HEK293 (cell line): Measurements from ENCODE around the gene MGST3.

Experiments
- GLIS1 ChIP-seq: fragments of 450-650 bp; formaldehyde crosslinking; IDR thresholded peaks from 2 replicates; pipeline ENCODE4 v1.5.1; 2016; ENCODE audit warnings: missing biosample characterization, missing genetic modification characterization
- ZNF10 ChIP-seq: fragments of 450-650 bp; formaldehyde crosslinking; IDR thresholded peaks from 2 replicates; pipeline ENCODE4 v1.5.1; 2017; ENCODE audit warnings: missing biosample characterization, missing genetic modification characterization
- ZNF423 ChIP-seq: fragments of 450-650 bp; formaldehyde crosslinking; IDR thresholded peaks from 2 replicates; pipeline ENCODE4 v1.5.1; 2016; ENCODE audit warnings: missing biosample characterization, missing genetic modification characterization
- ZNF549 ChIP-seq: fragments of 450-650 bp; IDR thresholded peaks from 2 replicates; pipeline ENCODE4 v1.5.1; 2018; ENCODE audit warnings: missing biosample characterization, missing genetic modification characterization, mild to moderate bottlenecking, inconsistent platforms, moderate library complexity
- TF ChIP-seq, protein P1 (sequence below): fragments of 450-650 bp; formaldehyde crosslinking; IDR thresholded peaks from 2 replicates; pipeline ENCODE4 v1.5.1; 2016; ENCODE audit warnings: missing biosample characterization, missing genetic modification characterization
- TF ChIP-seq, protein P2 (sequence below): fragments of 450-650 bp; formaldehyde crosslinking; IDR thresholded peaks from 2 replicates; pipeline ENCODE4 v1.5.1; 2016; ENCODE audit warnings: missing biosample characterization, missing genetic modification characterization

DNA sequence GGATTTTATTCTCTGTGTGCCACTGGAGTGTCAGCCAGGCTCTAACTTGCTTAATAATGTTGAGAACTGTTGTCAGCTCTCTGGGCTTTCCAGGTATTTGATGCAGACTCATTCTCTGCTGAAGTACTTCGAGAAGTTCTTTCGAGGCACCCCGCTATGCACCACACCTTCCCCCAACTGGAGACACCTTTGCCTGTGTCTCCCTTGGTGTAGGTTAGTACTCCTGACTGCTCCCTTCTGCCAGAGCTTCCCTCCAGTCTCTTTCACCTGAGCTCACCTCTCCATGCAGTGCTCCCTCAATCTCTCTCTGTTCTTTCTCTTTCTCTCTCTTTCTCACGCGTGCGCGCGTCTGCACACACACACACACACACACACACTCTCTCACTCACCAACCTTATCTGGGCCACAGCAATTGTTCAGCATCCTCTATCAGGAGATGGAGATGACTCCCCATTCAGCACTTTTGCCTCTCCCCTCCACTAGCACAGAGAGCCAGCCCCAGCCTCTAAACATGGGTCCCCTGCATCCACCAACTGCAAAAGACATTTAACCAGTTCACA, 14.0 kb upstream of the MGST3 start:
- TF ChIP-seq, protein P1, sequence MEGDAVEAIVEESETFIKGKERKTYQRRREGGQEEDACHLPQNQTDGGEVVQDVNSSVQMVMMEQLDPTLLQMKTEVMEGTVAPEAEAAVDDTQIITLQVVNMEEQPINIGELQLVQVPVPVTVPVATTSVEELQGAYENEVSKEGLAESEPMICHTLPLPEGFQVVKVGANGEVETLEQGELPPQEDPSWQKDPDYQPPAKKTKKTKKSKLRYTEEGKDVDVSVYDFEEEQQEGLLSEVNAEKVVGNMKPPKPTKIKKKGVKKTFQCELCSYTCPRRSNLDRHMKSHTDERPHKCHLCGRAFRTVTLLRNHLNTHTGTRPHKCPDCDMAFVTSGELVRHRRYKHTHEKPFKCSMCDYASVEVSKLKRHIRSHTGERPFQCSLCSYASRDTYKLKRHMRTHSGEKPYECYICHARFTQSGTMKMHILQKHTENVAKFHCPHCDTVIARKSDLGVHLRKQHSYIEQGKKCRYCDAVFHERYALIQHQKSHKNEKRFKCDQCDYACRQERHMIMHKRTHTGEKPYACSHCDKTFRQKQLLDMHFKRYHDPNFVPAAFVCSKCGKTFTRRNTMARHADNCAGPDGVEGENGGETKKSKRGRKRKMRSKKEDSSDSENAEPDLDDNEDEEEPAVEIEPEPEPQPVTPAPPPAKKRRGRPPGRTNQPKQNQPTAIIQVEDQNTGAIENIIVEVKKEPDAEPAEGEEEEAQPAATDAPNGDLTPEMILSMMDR, result no peak
- no peak for TF ChIP-seq ZNF423 (tag by site-specific recombination)
- TF ChIP-seq, protein P2, sequence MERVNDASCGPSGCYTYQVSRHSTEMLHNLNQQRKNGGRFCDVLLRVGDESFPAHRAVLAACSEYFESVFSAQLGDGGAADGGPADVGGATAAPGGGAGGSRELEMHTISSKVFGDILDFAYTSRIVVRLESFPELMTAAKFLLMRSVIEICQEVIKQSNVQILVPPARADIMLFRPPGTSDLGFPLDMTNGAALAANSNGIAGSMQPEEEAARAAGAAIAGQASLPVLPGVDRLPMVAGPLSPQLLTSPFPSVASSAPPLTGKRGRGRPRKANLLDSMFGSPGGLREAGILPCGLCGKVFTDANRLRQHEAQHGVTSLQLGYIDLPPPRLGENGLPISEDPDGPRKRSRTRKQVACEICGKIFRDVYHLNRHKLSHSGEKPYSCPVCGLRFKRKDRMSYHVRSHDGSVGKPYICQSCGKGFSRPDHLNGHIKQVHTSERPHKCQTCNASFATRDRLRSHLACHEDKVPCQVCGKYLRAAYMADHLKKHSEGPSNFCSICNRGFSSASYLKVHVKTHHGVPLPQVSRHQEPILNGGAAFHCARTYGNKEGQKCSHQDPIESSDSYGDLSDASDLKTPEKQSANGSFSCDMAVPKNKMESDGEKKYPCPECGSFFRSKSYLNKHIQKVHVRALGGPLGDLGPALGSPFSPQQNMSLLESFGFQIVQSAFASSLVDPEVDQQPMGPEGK (tag by site-specific recombination), result no peak
- no peak for TF ChIP-seq ZNF10 (tag by site-specific recombination)
- no peak for TF ChIP-seq ZNF549 (tag by site-specific recombination)
- no peak for TF ChIP-seq GLIS1 (tag by site-specific recombination)
